ENCODE results near the gene COMMD3. TPM values are rescaled to one million over a fixed set of nuclear protein-coding genes. Genes with fewer than 3 reads are reported as not detected.

COMMD3 gene
- total and polyA plus RNA-seq, 2 of the 4 experiments (the other 2 are of a cell fraction): 30.8 to 44.8 TPM

DNA sequence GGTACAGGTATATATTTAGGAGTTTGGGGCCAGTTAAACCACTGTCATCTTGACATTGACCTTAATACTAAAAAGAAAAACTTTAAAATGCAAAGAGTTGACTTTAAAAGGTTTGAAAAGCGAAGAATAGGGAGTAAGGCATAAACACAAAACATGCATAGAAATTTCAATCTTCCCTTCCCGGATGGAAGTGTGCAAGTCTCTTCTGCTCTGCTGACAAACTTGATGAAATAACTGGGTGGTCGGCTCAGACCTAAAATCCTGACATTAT lies 25.7 kb downstream of the COMMD3 start (continued):
- TF ChIP-seq NFE2L2 (IDR thresholded peaks at IDR 0.05; ENCODE audit: low read depth, low read length): no peak
- TF ChIP-seq RFX5 (IDR thresholded peaks at IDR 0.05; ENCODE audit: low read depth, low read length): no peak

DNA sequence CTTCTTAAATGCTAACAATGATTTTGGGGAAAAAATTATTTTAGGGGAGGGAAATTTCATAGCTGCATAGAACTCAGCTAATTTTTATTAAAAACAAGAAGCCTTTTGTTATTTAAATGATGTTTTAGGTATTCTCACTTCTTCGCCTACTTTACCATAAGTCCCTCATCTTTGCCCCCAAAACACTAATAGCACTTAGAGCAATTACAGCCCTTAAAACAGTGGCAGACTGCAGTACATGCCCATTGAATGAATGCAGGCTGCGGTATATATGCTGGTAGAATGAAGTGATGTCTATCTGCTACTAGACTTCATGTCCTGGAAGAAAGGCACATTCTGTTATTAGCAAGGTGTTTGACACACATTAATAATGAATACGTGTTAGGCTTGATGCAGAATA lies 26.2 kb downstream of the COMMD3 start:
- Histone ChIP-seq H3K27ac (ENCODE audit: insufficient read depth, low read length) (no peak overlapping the region), H2AK9ac (replicated peaks; ENCODE audit: low read depth, low read length, poor library complexity) (no peak overlapping the region), H4K20me1 (ENCODE audit: insufficient read depth, low read length) (no peaks in the 10 kb centered on the region), H2BK20ac (ENCODE audit: low read depth, low read length) (no peak overlapping the region), H3K36me3 (ENCODE audit: control insufficient read depth, insufficient read depth, low read length) (no peaks in the 10 kb centered on the region), H2AK5ac (ENCODE audit: low read depth, low read length) (no peak overlapping the region), H3K27me3 (ENCODE audit: control insufficient read depth, insufficient read depth, low read length) (peaks cover 61% of the 10 kb centered on the region), H3K9me1 (ENCODE audit: insufficient read depth, low read length) (no peaks in the 10 kb centered on the region), H3K79me1 (ENCODE audit: low read depth in 1 of 2, low read length in 2 of 2) (no peaks in the 10 kb centered on the region), H3K4me2 (ENCODE audit: low read depth, low read length) (no peak overlapping the region), H2BK120ac (ENCODE audit: low read depth, low read length) (no peak overlapping the region), H4K5ac (ENCODE audit: low read depth, low read length) (no peak overlapping the region), H3K9me3 (ENCODE audit: control insufficient read depth, insufficient read depth, low read length) (peaks cover 14% of the 10 kb centered on the region), H3K4me1 (ENCODE audit: control insufficient read depth, insufficient read depth, low read length) (no peaks in the 10 kb centered on the region), H2BK15ac (ENCODE audit: low read depth, low read length) (no peak overlapping the region), H3K4me3 (ENCODE audit: insufficient read depth, low read depth, low read length) (no peak overlapping the region), H2AFZ (replicated peaks; ENCODE audit: low read length, poor library complexity) (no peak overlapping the region), H3K4ac (ENCODE audit: low read depth, low read length) (no peak overlapping the region), H3K56ac (ENCODE audit: extremely low read depth, insufficient read depth, low read length) (no peak overlapping the region), H3K9ac (ENCODE audit: low read depth, low read length) (no peak overlapping the region), H4K8ac (ENCODE audit: low read depth in 2 of 2, low read length in 2 of 2) (no peak overlapping the region), H3K18ac (ENCODE audit: low read depth, low read length) (no peak overlapping the region), H2BK5ac (ENCODE audit: low read depth, low read length, poor library complexity, severe bottlenecking) (no peak overlapping the region), H3K14ac (replicated peaks; ENCODE audit: low read depth, low read length) (no peak overlapping the region), H3K23ac (ENCODE audit: low read depth, low read length) (no peak overlapping the region), H4K91ac (ENCODE audit: insufficient read depth, low read depth, low read length) (no peak overlapping the region)
- ChIA-PET CTCF (no interaction called here), POLR2A (ENCODE audit: unreplicated experiment) (no interaction called here)
- no TSS peak for BruUV-seq (replicated peaks)
- no peak for DNase-seq
- in situ Hi-C loops (cut with MboI; ENCODE audit: low sequenced_read_pairs) (no loop called here), intact Hi-C loops (cut with micrococcal nuclease) (loop anchor here (5.0 kb wide), 2 partner anchors 370 to 645 kb away; partner anchors contain the start of gene PIP4K2A), dilution Hi-C loops (cut with HindIII; ENCODE audit: low sequenced_read_pairs, unreplicated experiment) (no loop called here)
- ATAC-seq (ENCODE audit: low read depth): no peak
- WGBS, 2 experiments (ENCODE audit: extremely low coverage in 2 of 2, insufficient read length in 1 of 2): no CpG with 5 or more reads among the region's 3 CpGs
- TF ChIP-seq SMC3 (IDR thresholded peaks at IDR 0.05; ENCODE audit: low read depth, low read length): no peak
- TF ChIP-seq POLR2A (IDR thresholded peaks at IDR 0.05; ENCODE audit: low read depth, low read length): no peak
- TF ChIP-seq RFX5 (IDR thresholded peaks at IDR 0.05; ENCODE audit: low read depth, low read length): no peak
- TF ChIP-seq FOS (IDR thresholded peaks at IDR 0.05; ENCODE audit: low read depth, low read length): no peak
- TF ChIP-seq CTCF (conservative IDR thresholded peaks at IDR 0.05; ENCODE audit: low read depth, low read length): no peak
- no peak for TF ChIP-seq RAD21 (IDR thresholded peaks at IDR 0.05; ENCODE audit: low read length)
- TF ChIP-seq MXI1 (IDR thresholded peaks at IDR 0.05; ENCODE audit: borderline replicate concordance, low read depth, low read length): no peak
- TF ChIP-seq CHD1 (IDR thresholded peaks at IDR 0.05; ENCODE audit: low read depth, low read length): no peak
- TF ChIP-seq, protein P1, sequence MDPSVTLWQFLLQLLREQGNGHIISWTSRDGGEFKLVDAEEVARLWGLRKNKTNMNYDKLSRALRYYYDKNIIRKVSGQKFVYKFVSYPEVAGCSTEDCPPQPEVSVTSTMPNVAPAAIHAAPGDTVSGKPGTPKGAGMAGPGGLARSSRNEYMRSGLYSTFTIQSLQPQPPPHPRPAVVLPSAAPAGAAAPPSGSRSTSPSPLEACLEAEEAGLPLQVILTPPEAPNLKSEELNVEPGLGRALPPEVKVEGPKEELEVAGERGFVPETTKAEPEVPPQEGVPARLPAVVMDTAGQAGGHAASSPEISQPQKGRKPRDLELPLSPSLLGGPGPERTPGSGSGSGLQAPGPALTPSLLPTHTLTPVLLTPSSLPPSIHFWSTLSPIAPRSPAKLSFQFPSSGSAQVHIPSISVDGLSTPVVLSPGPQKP (IDR thresholded peaks at IDR 0.05; ENCODE audit: borderline replicate concordance, low read depth, low read length): no peak
- no peak for TF ChIP-seq CEBPB (IDR thresholded peaks at IDR 0.05; ENCODE audit: low read depth, low read length)
- no peak for TF ChIP-seq MAFK (IDR thresholded peaks at IDR 0.05; ENCODE audit: low read depth, low read length)
- TF ChIP-seq NFE2L2 (IDR thresholded peaks at IDR 0.05; ENCODE audit: low read depth, low read length): no peak
- TF ChIP-seq MAZ (IDR thresholded peaks at IDR 0.05; ENCODE audit: borderline replicate concordance, low read depth, low read length): no peak
- TF ChIP-seq USF2 (IDR thresholded peaks at IDR 0.05; ENCODE audit: low read depth, low read length): no peak
- TF ChIP-seq BHLHE40 (IDR thresholded peaks at IDR 0.05; ENCODE audit: low read depth, low read length): no peak
- TF ChIP-seq RCOR1 (IDR thresholded peaks at IDR 0.05; ENCODE audit: insufficient replicate concordance, low read length): no peak
